HFFc6 (cell line): Measurements from ENCODE around the gene GSTA2. TPM values are rescaled to one million over a fixed set of nuclear protein-coding genes. Genes with fewer than 3 reads are reported as not detected.
A peak's percentile ranks its signal among the peaks of the same experiment; 100 is the strongest.

Experiments used
- DNase-seq: peaks from one replicate; pipeline ENCODE4 v3.0.0-alpha.2; 2018
- H3K27ac Mint-ChIP-seq: 2 replicates; pipeline ENCODE4 v1.8.0; 2020; ENCODE audit warnings: mild to moderate bottlenecking, mixed read lengths
- H3K27me3 Mint-ChIP-seq: 2 replicates; pipeline ENCODE4 v1.8.0; 2021; ENCODE audit warnings: mild to moderate bottlenecking, moderate library complexity, mixed read lengths; ENCODE audit not compliant: insufficient read depth
- H3K36me3 Mint-ChIP-seq: 2 replicates; pipeline ENCODE4 v1.8.0; 2021; ENCODE audit warnings: low read depth, mixed read lengths
- H3K4me1 Mint-ChIP-seq: 2 replicates; pipeline ENCODE4 v1.8.0; 2020; ENCODE audit warnings: low read depth, mixed read lengths
- H3K4me3 Mint-ChIP-seq: 2 replicates; pipeline ENCODE4 v1.8.0; 2020; ENCODE audit warnings: mild to moderate bottlenecking, moderate library complexity, mixed read lengths
- H3K9me3 Mint-ChIP-seq: 2 replicates; pipeline ENCODE4 v1.8.0; 2020; ENCODE audit warnings: mild to moderate bottlenecking, mixed read lengths
- CTCF ChIP-seq: fragments of 200-600 bp; sonication (generic); IDR thresholded peaks from 2 replicates; pipeline ENCODE4 v1.5.0; 2021; ENCODE audit warnings: antibody characterized with exemption, mild to moderate bottlenecking
- total RNA-seq, 6 experiments: library from RNA; stranded (reverse); fragmentation: NEBNext Ultra II Directional; extraction: Animal tissue kit (Norgen Biotek cat#: 25700); gene quantifications; 2 replicates in 1 of 6; 3 replicates in 5 of 6; pipeline ENCODE4 v1.2.3, GENCODE V29; 2021

Gene GSTA2
- total RNA-seq, 6 experiments from 2014 or later = not detected

GRCh38 chr6:52745764-52746201 lies 17.5 kb downstream of the GSTA2 start:
- H3K9me3 Mint-ChIP-seq = peaks cover 4% of the 10 kb centered on the region
- H3K27ac Mint-ChIP-seq = no peak overlapping the region
- peaks cover 4% of the 10 kb centered on the region for H3K36me3 Mint-ChIP-seq
- H3K27me3 Mint-ChIP-seq = no peaks in the 10 kb centered on the region; the same call in 1 of the 2 replicates
- TF ChIP-seq CTCF = no peak
- H3K4me1 Mint-ChIP-seq = peaks cover 53% of the 10 kb centered on the region
- no peak for DNase-seq
- H3K4me3 Mint-ChIP-seq = no peak overlapping the region

DNA sequence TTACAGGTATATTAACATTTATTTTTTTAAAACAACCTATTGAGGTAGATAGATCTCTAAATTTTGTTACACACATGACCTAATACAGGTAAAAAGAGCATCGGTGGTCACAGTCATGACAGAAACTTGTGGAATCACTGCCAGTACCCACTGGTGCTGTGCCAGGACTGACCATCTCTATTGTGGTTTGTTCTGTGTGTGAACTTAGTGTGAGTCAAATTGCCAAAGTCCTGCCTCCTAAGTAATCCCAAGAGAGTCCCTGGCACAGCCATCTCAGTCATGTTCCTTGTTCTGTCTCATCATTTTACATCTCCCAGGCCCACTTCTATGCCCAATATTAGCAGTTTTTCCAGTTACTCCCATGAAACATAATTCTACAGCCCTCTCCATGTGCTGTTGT lies 21.4 kb downstream of the GSTA2 start:
- no peak overlapping the region for H3K4me3 Mint-ChIP-seq
- peak; percentile 25 for DNase-seq
- H3K36me3 Mint-ChIP-seq = 0 out of 2 replicates have a peak, but pooled peaks cover 10% of the 10 kb centered on the region
- H3K27ac Mint-ChIP-seq = no peak overlapping the region
- H3K9me3 Mint-ChIP-seq = peaks cover 12% of the 10 kb centered on the region; the same call in 1 of the 2 replicates
- H3K27me3 Mint-ChIP-seq = peaks cover 5% of the 10 kb centered on the region
- H3K4me1 Mint-ChIP-seq = peaks cover 23% of the 10 kb centered on the region
- TF ChIP-seq CTCF = no peak

- no peak overlapping the region for H3K27ac Mint-ChIP-seq
- H3K36me3 Mint-ChIP-seq = 0 out of 2 replicates have a peak, but pooled peaks cover 10% of the 10 kb centered on the region
- peaks cover 11% of the 10 kb centered on the region; the same call in 1 of the 2 replicates for H3K4me1 Mint-ChIP-seq
- no peak overlapping the region for H3K4me3 Mint-ChIP-seq
- no peak for DNase-seq
- peaks cover 12% of the 10 kb centered on the region; the same call in 1 of the 2 replicates for H3K9me3 Mint-ChIP-seq
- peaks cover 5% of the 10 kb centered on the region for H3K27me3 Mint-ChIP-seq
- TF ChIP-seq CTCF = no peak
Observed at GRCh38 chr6:52739627-52740026, 23.6 kb downstream of the GSTA2 start.

DNA sequence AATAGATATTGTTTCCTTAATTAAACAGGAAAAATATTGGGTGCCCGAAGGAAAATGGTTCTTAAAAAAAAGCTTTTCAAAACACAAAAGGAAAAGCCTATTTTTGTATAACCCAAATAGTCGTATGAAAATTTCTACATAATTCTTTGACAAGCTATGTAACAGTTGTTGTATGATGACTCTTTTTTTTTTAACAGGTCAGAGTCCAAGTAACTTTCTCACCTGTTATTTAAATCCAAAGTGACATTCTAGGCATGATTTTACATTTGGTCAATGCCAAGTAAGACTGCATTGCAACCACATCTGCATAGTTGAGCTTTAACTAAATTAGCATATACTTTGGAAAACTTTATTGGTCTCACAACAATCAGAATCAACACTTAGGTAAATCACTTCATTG lies 24.1 kb downstream of the GSTA2 start:
- Mint-ChIP-seq H3K4me1 (peaks cover 11% of the 10 kb centered on the region; the same call in 1 of the 2 replicates), H3K27ac (no peak overlapping the region), H3K27me3 (peaks cover 5% of the 10 kb centered on the region), H3K4me3 (no peak overlapping the region), H3K9me3 (peaks cover 12% of the 10 kb centered on the region; the same call in 1 of the 2 replicates), H3K36me3 (0 out of 2 replicates have a peak, but pooled peaks cover 10% of the 10 kb centered on the region)
- no peak for DNase-seq
- no peak for TF ChIP-seq CTCF

GRCh38 chr6:52736145-52736544 lies 27.1 kb downstream of the GSTA2 start:
- Mint-ChIP-seq H3K27me3 (peaks cover 11% of the 10 kb centered on the region), H3K9me3 (peaks cover 12% of the 10 kb centered on the region; the same call in 1 of the 2 replicates), H3K4me3 (no peak overlapping the region), H3K4me1 (no peaks in the 10 kb centered on the region), H3K27ac (no peak overlapping the region), H3K36me3 (0 out of 2 replicates have a peak, but pooled peaks cover 10% of the 10 kb centered on the region)
- no peak for DNase-seq
- no peak for TF ChIP-seq CTCF
